ENCODE measurements around the gene POTEJ. TPM values are rescaled to one million over a fixed set of nuclear protein-coding genes. Genes with fewer than 3 reads are reported as not detected.
"Not testable (repeated sequence)": the region's sequence is repeated elsewhere in the genome, so short reads cannot be mapped to it uniquely, and the experiment has no call there.

POTEJ gene
- total RNA-seq, 2 experiments from 2014 or later = not detected

DNA sequence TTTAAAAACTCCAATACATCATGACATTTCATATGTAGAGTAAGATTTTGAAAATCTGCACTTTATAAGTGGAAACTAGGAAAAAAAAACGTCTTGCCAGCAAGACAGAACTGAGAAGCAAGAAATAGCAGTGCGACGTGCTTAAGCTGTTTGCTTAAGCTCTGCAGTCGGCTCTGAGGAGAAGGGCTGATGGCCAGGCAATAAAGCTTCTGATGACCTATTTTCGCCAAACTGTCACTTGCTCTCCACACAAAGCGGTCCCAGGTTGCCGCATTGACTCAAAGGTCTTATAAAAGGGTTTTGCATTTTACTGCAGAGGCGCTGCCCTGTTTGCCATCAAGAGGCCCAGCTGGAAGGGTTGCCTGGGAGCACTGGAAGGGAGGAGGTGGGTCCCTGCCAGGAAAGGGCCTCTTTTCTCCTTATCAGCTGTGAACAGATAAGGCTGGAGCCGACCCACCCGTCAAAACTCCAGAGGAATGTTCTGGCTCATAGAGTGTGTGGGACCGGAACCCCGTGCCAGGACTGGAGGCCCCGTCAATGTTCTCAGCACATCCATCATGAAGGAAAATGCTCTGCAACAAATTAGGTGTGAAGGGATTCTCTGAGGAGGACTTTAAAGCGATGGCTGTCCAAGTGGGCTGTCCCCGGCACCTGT, 9.5 kb upstream of the POTEJ start:
- H3K36me3 ChIP-seq (ENCODE audit: insufficient read depth, low read length); H3K4me1 ChIP-seq (ENCODE audit: insufficient read depth, low read length); H3K27ac ChIP-seq (ENCODE audit: low read depth in 1 of 2, low read length in 2 of 2); H3K4me3 Mint-ChIP-seq; H3K36me3 Mint-ChIP-seq (ENCODE audit: low read depth); CTCF ChIA-PET; H3K9me3 Mint-ChIP-seq; H3K27me3 Mint-ChIP-seq; H3K9me3 ChIP-seq (ENCODE audit: control insufficient read depth in 1 of 2, insufficient read depth in 1 of 2, low read length in 2 of 2); ATAC-seq (ENCODE audit: poor library complexity); H3K27me3 ChIP-seq (ENCODE audit: control insufficient read depth in 1 of 2, insufficient read depth in 2 of 2, low read length in 2 of 2); DNase-seq; POLR2A ChIA-PET; H3K4me1 Mint-ChIP-seq (ENCODE audit: low read depth); H3K27ac Mint-ChIP-seq; H3K4me3 ChIP-seq (ENCODE audit: low read length); intact Hi-C loops (cut with DNase I, micrococcal nuclease): not testable (repeated sequence)

DNA sequence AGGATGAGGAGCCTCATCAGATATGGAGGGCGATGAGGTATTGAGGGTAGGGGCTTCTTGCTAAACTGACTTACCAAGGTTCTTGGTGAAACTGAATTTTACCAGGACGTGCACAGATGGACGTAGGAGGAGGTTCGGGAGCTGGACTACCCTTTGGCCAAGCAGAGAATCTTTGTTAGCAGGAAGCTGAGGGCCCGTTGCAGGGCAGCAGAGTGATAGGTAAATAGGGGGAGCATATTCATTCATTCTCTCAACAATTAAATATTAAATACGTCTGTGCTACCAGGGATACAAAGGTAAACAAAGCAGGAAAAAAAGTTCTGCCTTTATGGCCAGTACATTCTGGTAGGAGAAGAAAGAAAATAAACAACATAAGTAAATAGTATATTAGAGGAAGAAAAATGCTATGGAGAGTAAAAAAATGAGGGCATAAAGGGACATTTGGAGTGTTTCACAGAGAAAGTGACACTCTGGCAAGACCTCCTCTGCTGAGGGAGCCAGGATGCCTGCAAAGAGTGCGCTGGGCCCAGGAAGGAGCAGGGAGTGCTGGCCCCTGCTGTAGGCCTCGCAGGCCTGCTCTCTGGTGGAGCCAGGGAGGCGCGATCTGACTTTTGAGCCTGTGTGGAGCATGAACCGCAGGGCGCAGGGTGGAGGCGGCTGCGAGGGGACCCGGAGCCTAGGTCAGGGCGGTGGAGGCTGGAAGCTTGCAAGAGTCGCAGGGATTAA, 2.8 kb upstream of the POTEJ start:
- H3K9me3 Mint-ChIP-seq; intact Hi-C loops (cut with DNase I, micrococcal nuclease); H3K4me3 ChIP-seq (ENCODE audit: low read length); CTCF ChIA-PET; DNase-seq; H3K27ac ChIP-seq (ENCODE audit: low read depth in 1 of 2, low read length in 2 of 2); H3K27me3 Mint-ChIP-seq; ATAC-seq (ENCODE audit: poor library complexity); H3K4me1 ChIP-seq (ENCODE audit: insufficient read depth, low read length); H3K4me3 Mint-ChIP-seq; H3K36me3 Mint-ChIP-seq (ENCODE audit: low read depth); H3K4me1 Mint-ChIP-seq (ENCODE audit: low read depth); H3K9me3 ChIP-seq (ENCODE audit: control insufficient read depth in 1 of 2, insufficient read depth in 1 of 2, low read length in 2 of 2); H3K27me3 ChIP-seq (ENCODE audit: control insufficient read depth in 1 of 2, insufficient read depth in 2 of 2, low read length in 2 of 2); H3K36me3 ChIP-seq (ENCODE audit: insufficient read depth, low read length); H3K27ac Mint-ChIP-seq; POLR2A ChIA-PET: not testable (repeated sequence)

- CTCF ChIA-PET; H3K9me3 Mint-ChIP-seq; H3K9me3 ChIP-seq (ENCODE audit: control insufficient read depth in 1 of 2, insufficient read depth in 1 of 2, low read length in 2 of 2); H3K27ac Mint-ChIP-seq; ATAC-seq (ENCODE audit: poor library complexity); H3K36me3 Mint-ChIP-seq (ENCODE audit: low read depth); POLR2A ChIA-PET; H3K27ac ChIP-seq (ENCODE audit: low read depth in 1 of 2, low read length in 2 of 2); intact Hi-C loops (cut with DNase I, micrococcal nuclease); H3K4me3 Mint-ChIP-seq; H3K4me1 Mint-ChIP-seq (ENCODE audit: low read depth); DNase-seq; H3K27me3 Mint-ChIP-seq; H3K4me1 ChIP-seq (ENCODE audit: insufficient read depth, low read length); H3K36me3 ChIP-seq (ENCODE audit: insufficient read depth, low read length); H3K27me3 ChIP-seq (ENCODE audit: control insufficient read depth in 1 of 2, insufficient read depth in 2 of 2, low read length in 2 of 2); H3K4me3 ChIP-seq (ENCODE audit: low read length): not testable (repeated sequence)
Measured at GRCh38 chr2:130609002-130609920, 2.0 kb upstream of the POTEJ start.

- not testable (repeated sequence) for H3K27me3 Mint-ChIP-seq
Measured at GRCh38 chr2:130610486-130610885, 754 bp upstream of the POTEJ start.

GRCh38 chr2:130628784-130629475, 17.7 kb downstream of the POTEJ start:
- intact Hi-C loops (cut with DNase I, micrococcal nuclease); H3K4me3 Mint-ChIP-seq; H3K9me3 ChIP-seq (ENCODE audit: control insufficient read depth in 1 of 2, insufficient read depth in 1 of 2, low read length in 2 of 2); H3K27ac ChIP-seq (ENCODE audit: low read depth in 1 of 2, low read length in 2 of 2); DNase-seq; H3K4me3 ChIP-seq (ENCODE audit: low read length); H3K9me3 Mint-ChIP-seq; H3K36me3 Mint-ChIP-seq (ENCODE audit: low read depth); ATAC-seq (ENCODE audit: poor library complexity); H3K27me3 Mint-ChIP-seq; H3K36me3 ChIP-seq (ENCODE audit: insufficient read depth, low read length); H3K27me3 ChIP-seq (ENCODE audit: control insufficient read depth in 1 of 2, insufficient read depth in 2 of 2, low read length in 2 of 2); CTCF ChIA-PET; H3K27ac Mint-ChIP-seq; H3K4me1 Mint-ChIP-seq (ENCODE audit: low read depth); H3K4me1 ChIP-seq (ENCODE audit: insufficient read depth, low read length); POLR2A ChIA-PET: not testable (repeated sequence)

More at GRCh38 chr2:130610486-130610885, 754 bp upstream of the POTEJ start:
- H3K27ac ChIP-seq (ENCODE audit: low read depth in 1 of 2, low read length in 2 of 2); intact Hi-C loops (cut with DNase I, micrococcal nuclease); CTCF ChIA-PET; H3K27me3 ChIP-seq (ENCODE audit: control insufficient read depth in 1 of 2, insufficient read depth in 2 of 2, low read length in 2 of 2); H3K36me3 Mint-ChIP-seq (ENCODE audit: low read depth); ATAC-seq (ENCODE audit: poor library complexity); H3K4me3 Mint-ChIP-seq; H3K4me1 Mint-ChIP-seq (ENCODE audit: low read depth); H3K36me3 ChIP-seq (ENCODE audit: insufficient read depth, low read length); H3K27ac Mint-ChIP-seq; H3K4me1 ChIP-seq (ENCODE audit: insufficient read depth, low read length); H3K9me3 Mint-ChIP-seq; H3K9me3 ChIP-seq (ENCODE audit: control insufficient read depth in 1 of 2, insufficient read depth in 1 of 2, low read length in 2 of 2); DNase-seq; POLR2A ChIA-PET; H3K4me3 ChIP-seq (ENCODE audit: low read length): not testable (repeated sequence)

- intact Hi-C loops (cut with DNase I, micrococcal nuclease); H3K27me3 Mint-ChIP-seq; H3K27ac ChIP-seq (ENCODE audit: low read depth in 1 of 2, low read length in 2 of 2); DNase-seq; H3K4me3 ChIP-seq (ENCODE audit: low read length); CTCF ChIA-PET; ATAC-seq (ENCODE audit: poor library complexity); H3K4me1 Mint-ChIP-seq (ENCODE audit: low read depth); H3K9me3 Mint-ChIP-seq; H3K27me3 ChIP-seq (ENCODE audit: control insufficient read depth in 1 of 2, insufficient read depth in 2 of 2, low read length in 2 of 2); H3K4me1 ChIP-seq (ENCODE audit: insufficient read depth, low read length); H3K36me3 ChIP-seq (ENCODE audit: insufficient read depth, low read length); POLR2A ChIA-PET; H3K4me3 Mint-ChIP-seq; H3K9me3 ChIP-seq (ENCODE audit: control insufficient read depth in 1 of 2, insufficient read depth in 1 of 2, low read length in 2 of 2); H3K27ac Mint-ChIP-seq; H3K36me3 Mint-ChIP-seq (ENCODE audit: low read depth): not testable (repeated sequence)
Measured at GRCh38 chr2:130638973-130639372, 27.7 kb downstream of the POTEJ start.

All from CD4-positive, alpha-beta T cell (primary cell).